ENCODE results near the gene MUC3A.

Gene MUC3A

DNA sequence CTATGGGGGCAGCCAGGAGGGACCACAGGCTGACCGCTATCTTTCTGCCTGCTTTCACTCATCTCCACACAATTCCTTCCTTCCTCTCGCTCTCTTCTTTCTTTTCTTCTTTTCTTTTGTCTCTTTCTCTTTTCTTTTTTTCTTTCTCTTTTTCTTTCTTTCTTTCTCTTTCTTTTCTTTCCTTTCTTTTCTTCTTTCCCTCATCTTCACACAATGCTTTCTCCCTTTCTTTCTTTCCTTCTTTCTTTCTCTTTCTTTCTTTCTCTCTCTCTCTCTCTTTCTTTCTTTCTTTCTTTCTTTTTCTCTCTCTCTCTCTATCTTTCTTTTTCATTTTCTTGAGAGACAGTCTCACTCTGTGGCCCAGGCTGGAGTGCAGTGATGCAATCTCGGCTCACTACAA, 13.2 kb downstream of the MUC3A start:
- Histone ChIP-seq H3K27me3 (ENCODE audit: insufficient read depth, low read length, poor library complexity) (peaks cover 16% of the 10 kb centered on the region), H4K20me1 (ENCODE audit: insufficient read depth, low read length) (peaks cover 11% of the 10 kb centered on the region; the same call in 1 of the 2 replicates), H3K79me2 (ENCODE audit: insufficient read depth, low read length) (no peaks in the 10 kb centered on the region), H3K9ac (ENCODE audit: low read depth, low read length) (no peak overlapping the region), H3K36me3 (ENCODE audit: insufficient read depth, low read length) (no peaks in the 10 kb centered on the region), H3K4me2 (ENCODE audit: insufficient read depth, low read length) (no peak overlapping the region), H3K27ac (ENCODE audit: low read length) (no peak overlapping the region), H2AFZ (ENCODE audit: low read depth, low read length) (no peak overlapping the region), H3K4me1 (ENCODE audit: insufficient read depth, low read length) (no peaks in the 10 kb centered on the region), H3K9me3 (ENCODE audit: insufficient read depth, low read length, severe bottlenecking) (no peaks in the 10 kb centered on the region), H3K4me3 (ENCODE audit: low read depth in 1 of 2, low read length in 2 of 2) (no peak overlapping the region)
- DNase-seq (no peak), ATAC-seq (ENCODE audit: insufficient read depth, low read depth) (no peak)
- no peak for TF ChIP-seq EZH2 (IDR thresholded peaks at IDR 0.05; ENCODE audit: borderline replicate concordance, low read depth, low read length, severe bottlenecking)
- TF ChIP-seq, protein P1, sequence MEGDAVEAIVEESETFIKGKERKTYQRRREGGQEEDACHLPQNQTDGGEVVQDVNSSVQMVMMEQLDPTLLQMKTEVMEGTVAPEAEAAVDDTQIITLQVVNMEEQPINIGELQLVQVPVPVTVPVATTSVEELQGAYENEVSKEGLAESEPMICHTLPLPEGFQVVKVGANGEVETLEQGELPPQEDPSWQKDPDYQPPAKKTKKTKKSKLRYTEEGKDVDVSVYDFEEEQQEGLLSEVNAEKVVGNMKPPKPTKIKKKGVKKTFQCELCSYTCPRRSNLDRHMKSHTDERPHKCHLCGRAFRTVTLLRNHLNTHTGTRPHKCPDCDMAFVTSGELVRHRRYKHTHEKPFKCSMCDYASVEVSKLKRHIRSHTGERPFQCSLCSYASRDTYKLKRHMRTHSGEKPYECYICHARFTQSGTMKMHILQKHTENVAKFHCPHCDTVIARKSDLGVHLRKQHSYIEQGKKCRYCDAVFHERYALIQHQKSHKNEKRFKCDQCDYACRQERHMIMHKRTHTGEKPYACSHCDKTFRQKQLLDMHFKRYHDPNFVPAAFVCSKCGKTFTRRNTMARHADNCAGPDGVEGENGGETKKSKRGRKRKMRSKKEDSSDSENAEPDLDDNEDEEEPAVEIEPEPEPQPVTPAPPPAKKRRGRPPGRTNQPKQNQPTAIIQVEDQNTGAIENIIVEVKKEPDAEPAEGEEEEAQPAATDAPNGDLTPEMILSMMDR (IDR thresholded peaks at IDR 0.05; ENCODE audit: borderline replicate concordance, extremely low read depth, low read length, poor library complexity, severe bottlenecking): no peak

DNA sequence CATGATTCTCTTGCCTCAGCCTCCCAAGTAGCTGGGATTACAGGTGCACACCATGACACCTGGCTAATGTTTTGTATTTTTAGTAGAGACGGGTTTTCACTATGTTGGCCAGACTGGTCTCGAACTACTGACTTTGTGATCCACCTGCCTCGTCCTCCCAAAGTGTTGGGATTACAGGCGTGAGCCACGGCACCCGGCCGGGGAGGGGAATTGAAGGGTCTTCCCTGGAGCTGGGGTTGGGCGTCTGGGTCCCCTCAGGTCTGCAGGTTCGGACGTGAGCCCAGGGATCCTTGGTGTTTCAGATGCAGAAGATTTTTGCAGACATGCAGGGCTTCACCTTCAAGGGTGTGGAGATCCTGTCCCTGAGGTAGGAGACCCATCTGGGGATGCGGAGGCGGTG, 14.1 kb downstream of the MUC3A start:
- DNase-seq: no peak
- H3K4me3 ChIP-seq (ENCODE audit: low read depth in 1 of 2, low read length in 2 of 2): no peak overlapping the region
- no peak for TF ChIP-seq EZH2 (IDR thresholded peaks at IDR 0.05; ENCODE audit: borderline replicate concordance, low read depth, low read length, severe bottlenecking)
- TF ChIP-seq, protein P1 (IDR thresholded peaks at IDR 0.05; ENCODE audit: borderline replicate concordance, extremely low read depth, low read length, poor library complexity, severe bottlenecking): no peak
- no peak overlapping the region for H3K9ac ChIP-seq (ENCODE audit: low read depth, low read length)
- no peak overlapping the region for H3K4me2 ChIP-seq (ENCODE audit: insufficient read depth, low read length)
- peaks cover 11% of the 10 kb centered on the region; the same call in 1 of the 2 replicates for H4K20me1 ChIP-seq (ENCODE audit: insufficient read depth, low read length)
- H3K79me2 ChIP-seq (ENCODE audit: insufficient read depth, low read length): no peaks in the 10 kb centered on the region
- H2AFZ ChIP-seq (ENCODE audit: low read depth, low read length): no peak overlapping the region
- H3K27ac ChIP-seq (ENCODE audit: low read length): no peak overlapping the region
- no peaks in the 10 kb centered on the region for H3K36me3 ChIP-seq (ENCODE audit: insufficient read depth, low read length)
- peaks cover 16% of the 10 kb centered on the region for H3K27me3 ChIP-seq (ENCODE audit: insufficient read depth, low read length, poor library complexity)
- H3K4me1 ChIP-seq (ENCODE audit: insufficient read depth, low read length): no peaks in the 10 kb centered on the region
- no peaks in the 10 kb centered on the region for H3K9me3 ChIP-seq (ENCODE audit: insufficient read depth, low read length, severe bottlenecking)
- ATAC-seq (ENCODE audit: insufficient read depth, low read depth): no peak

GRCh38 chr7:100963874-100964273, 14.5 kb downstream of the MUC3A start:
- Histone ChIP-seq H4K20me1 (ENCODE audit: insufficient read depth, low read length) (peaks cover 11% of the 10 kb centered on the region; the same call in 1 of the 2 replicates), H3K9me3 (ENCODE audit: insufficient read depth, low read length, severe bottlenecking) (no peaks in the 10 kb centered on the region), H3K79me2 (ENCODE audit: insufficient read depth, low read length) (no peaks in the 10 kb centered on the region), H3K36me3 (ENCODE audit: insufficient read depth, low read length) (no peaks in the 10 kb centered on the region), H3K9ac (ENCODE audit: low read depth, low read length) (no peak overlapping the region), H3K4me3 (ENCODE audit: low read depth in 1 of 2, low read length in 2 of 2) (no peak overlapping the region), H3K4me2 (ENCODE audit: insufficient read depth, low read length) (no peak overlapping the region), H2AFZ (ENCODE audit: low read depth, low read length) (no peak overlapping the region), H3K4me1 (ENCODE audit: insufficient read depth, low read length) (no peaks in the 10 kb centered on the region), H3K27me3 (ENCODE audit: insufficient read depth, low read length, poor library complexity) (peaks cover 16% of the 10 kb centered on the region), H3K27ac (ENCODE audit: low read length) (no peak overlapping the region)
- DNase-seq: no peak
- ATAC-seq (ENCODE audit: insufficient read depth, low read depth): no peak
- TF ChIP-seq, protein P1 (IDR thresholded peaks at IDR 0.05; ENCODE audit: borderline replicate concordance, extremely low read depth, low read length, poor library complexity, severe bottlenecking): no peak
- TF ChIP-seq EZH2 (IDR thresholded peaks at IDR 0.05; ENCODE audit: borderline replicate concordance, low read depth, low read length, severe bottlenecking): no peak

GRCh38 chr7:100964630-100965029, 15.3 kb downstream of the MUC3A start:
- H3K4me2 ChIP-seq (ENCODE audit: insufficient read depth, low read length): no peak overlapping the region
- ATAC-seq (ENCODE audit: insufficient read depth, low read depth): no peak; the same call in 2 of the 3 replicates

More at GRCh38 chr7:100964630-100965029, 15.3 kb downstream of the MUC3A start:
- Histone ChIP-seq H3K4me3 (ENCODE audit: low read depth in 1 of 2, low read length in 2 of 2) (no peak overlapping the region), H3K9me3 (ENCODE audit: insufficient read depth, low read length, severe bottlenecking) (no peaks in the 10 kb centered on the region), H3K27me3 (ENCODE audit: insufficient read depth, low read length, poor library complexity) (peaks cover 16% of the 10 kb centered on the region), H3K27ac (ENCODE audit: low read length) (no peak overlapping the region), H2AFZ (ENCODE audit: low read depth, low read length) (no peak overlapping the region), H3K79me2 (ENCODE audit: insufficient read depth, low read length) (no peaks in the 10 kb centered on the region), H4K20me1 (ENCODE audit: insufficient read depth, low read length) (peaks cover 11% of the 10 kb centered on the region; the same call in 1 of the 2 replicates), H3K4me1 (ENCODE audit: insufficient read depth, low read length) (no peaks in the 10 kb centered on the region), H3K36me3 (ENCODE audit: insufficient read depth, low read length) (no peaks in the 10 kb centered on the region), H3K9ac (ENCODE audit: low read depth, low read length) (no peak overlapping the region)
- no peak for DNase-seq
- TF ChIP-seq, protein P1 (IDR thresholded peaks at IDR 0.05; ENCODE audit: borderline replicate concordance, extremely low read depth, low read length, poor library complexity, severe bottlenecking): no peak
- TF ChIP-seq EZH2 (IDR thresholded peaks at IDR 0.05; ENCODE audit: borderline replicate concordance, low read depth, low read length, severe bottlenecking): no peak

Measured in DND-41 (cell line).